ACHN (cell line): ENCODE measurements around the gene GSTA1.
"Not testable (repeated sequence)": the region's sequence is repeated elsewhere in the genome, so short reads cannot be mapped to it uniquely, and the experiment has no call there.

Experiments used
- DNase-seq: peaks from one replicate; pipeline ENCODE4 v3.0.0-alpha.2; 2015
- in situ Hi-C: cut with HindIII; loops from 2 replicates; pipeline ENCODE4 v1.10.0; 2017; ENCODE audit warnings: low sequenced_read_pairs, low pct_ligation_motif_present, low pct_unique_long_range_greater_than_20kb

Gene GSTA1

DNA sequence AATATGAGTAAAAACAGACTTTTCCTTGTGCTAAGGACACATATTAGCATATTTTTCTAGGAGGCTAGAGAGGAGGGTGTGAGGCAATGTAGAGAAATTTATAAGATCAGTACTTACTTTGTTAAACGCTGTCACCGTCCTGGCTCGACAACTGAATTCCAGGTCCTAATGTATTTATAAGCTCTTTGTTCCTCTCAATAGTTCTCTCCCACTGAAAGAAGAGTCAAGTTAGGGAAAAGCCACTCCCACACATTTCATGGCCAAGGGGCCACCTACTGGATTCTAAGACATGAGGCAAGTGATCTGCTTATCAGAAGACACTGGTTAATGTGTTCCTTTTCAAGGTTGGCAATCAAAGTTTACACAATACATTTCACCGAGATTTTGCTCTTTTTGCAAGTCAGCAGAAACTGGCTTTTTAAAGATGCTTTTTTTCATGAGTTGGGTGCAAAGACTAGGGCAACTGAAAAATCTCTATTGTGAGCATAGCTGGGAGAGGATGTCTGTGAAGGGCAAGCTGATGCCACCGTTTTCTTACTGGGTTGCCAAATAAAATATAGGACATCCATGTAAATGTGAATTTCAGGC lies at the start of gene GSTA1:
Gene GSTA1 (minus strand): TSS at position 149 of the 588 bp plus-strand sequence. CDS start 4,549 bp downstream, outside the sequence.
- not testable (repeated sequence) for DNase-seq

DNA sequence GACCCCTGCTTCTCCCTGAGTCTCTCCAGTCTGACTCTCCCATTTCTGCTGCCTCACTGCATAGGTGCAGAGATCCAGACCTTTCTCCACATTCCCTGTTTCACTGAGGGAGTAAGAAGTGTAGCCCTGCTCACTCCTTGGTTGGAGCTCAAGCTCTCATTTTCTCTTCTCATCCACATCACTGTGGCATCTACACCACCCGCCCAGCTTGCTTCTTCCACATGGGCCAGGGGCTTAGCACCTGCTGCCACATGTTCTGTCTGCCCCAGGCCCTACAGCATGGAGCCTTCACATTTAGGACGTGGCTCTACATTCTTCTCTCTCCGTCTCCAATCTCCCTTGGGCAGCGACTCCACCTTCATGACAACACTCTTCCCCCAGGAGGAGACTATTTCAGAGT lies 45.5 kb upstream of the GSTA1 start:
- DNase-seq: no peak
- in situ Hi-C loops: no loop called here

More for the DNA sequence above, at the start of gene GSTA1:
- in situ Hi-C loops: not testable (repeated sequence)

DNA sequence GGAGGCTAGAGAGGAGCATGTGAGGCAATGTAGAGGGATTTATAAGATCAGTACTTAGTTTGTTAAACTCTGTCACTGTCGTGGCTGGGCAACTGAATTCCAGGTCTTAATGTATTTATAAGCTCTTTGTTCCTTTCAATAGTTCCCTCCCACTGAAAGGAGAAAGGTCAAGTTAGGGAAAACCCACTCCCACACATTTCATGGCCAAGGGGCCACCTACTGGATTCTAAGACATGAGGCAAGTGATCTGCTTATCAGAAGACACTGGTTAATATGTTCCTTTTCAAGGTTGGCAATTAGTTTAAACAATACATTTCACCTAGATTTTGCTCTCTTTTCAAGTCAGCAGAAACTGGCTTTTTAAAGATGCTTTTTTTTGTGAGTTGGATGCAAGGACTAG lies 42.4 kb upstream of the GSTA1 start:
- in situ Hi-C loops: no loop called here
- DNase-seq: no peak

DNA sequence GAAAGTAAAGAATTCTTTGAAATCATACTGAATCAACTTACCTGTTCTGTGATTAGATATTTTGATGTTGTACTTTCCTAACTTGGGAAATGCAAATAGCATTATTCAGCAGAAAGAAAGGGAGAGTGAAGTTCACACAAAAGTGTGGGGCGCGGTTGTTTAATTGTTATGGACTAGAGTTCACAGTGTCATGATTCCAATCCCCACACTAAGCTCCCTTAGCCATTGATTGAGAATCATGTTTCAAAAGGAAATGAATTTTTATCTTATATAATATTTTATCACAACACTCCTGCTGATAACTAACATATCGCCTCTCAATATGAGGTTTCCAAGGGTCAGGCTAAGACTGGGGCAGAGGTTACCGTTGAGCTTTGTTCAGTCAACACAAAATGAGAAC lies 40.0 kb upstream of the GSTA1 start:
- in situ Hi-C loops: no loop called here
- no peak for DNase-seq

DNA sequence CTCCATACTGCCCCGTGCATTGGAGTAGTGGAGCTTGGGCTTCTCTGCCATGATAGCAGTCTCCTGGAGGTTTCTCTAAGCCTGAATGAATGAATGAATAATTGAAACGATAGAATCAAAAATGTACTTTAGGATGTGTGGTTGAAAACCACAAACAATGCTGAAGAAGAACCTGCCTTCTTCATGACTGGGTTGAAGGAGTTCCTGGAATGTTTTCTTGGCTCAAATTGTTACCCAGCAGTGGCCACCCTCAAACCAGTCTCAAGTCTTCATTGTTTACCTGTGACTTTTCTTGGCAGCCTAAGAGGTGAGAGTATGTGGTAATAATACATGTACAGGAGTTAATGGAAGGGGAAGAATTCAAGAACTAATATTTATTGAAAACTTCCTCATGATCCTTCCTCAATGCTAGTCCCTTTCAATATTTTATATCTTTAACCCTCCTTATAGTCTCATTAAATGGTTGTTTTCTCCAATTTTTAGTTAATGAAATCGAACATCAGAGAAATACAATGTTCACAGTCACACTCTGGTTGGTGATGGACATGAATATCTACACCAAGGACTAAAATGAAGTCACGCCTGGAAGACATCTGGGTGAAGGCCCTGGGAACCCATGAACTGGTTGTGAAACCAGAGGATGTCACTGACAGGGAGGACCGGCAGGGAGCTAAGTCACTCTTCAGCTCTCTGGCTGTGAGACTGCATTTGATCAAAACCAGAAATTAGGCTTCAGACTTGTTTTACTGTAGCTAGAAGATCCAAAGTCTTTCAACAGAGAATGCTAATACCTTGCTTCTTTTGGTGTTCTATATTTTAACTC lies 37.4 kb upstream of the GSTA1 start, which contains the start of gene GSTA5:
Gene GSTA5 (minus strand): TSS at position 51 of the 823 bp plus-strand sequence.
- no peak for DNase-seq
- in situ Hi-C loops: no loop called here

DNA sequence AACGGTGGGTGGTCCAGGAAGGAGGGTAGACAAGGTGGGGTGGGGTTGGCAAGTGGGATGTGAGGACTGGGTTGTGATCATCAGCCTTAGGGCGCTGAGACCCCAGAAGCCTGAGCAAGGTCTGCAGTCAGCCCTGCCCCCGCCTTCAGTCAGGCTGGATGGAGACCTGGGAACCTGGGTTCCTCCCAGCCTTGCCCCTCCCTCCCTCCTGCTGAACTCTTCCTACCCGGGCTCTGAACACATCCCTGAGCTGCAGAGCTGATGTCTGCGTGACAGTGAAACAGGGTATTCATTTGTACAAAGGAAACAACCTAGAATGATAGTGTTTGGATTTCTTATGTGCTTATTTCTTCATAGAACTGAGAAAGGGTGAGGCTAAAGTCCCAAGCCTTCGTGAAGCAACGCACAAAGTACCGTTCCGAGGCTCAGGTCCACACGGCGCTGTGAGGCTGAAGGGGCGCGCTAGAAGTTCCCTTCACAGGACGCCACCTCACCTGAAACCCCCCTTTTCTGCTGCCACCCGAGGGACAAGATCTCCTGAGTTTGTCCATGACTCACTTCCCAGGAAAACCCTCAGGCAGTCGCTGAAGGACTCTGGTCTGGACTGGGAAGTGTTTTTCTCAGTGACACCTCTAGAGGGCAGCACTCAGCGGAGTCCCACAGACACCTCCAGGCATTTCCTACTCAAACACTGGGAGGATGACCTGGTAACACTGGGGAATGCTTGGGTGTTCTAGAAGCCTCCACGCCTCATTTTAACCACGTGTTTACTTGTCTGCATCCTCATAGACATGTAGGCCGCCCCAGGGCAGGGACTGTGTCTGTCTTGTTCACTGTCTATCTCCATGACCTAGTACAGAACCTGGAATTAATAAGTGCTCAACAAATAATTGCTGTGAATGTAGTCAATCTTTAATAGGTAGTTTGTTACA lies 35.8 kb upstream of the GSTA1 start:
- DNase-seq: peak; percentile 61
- in situ Hi-C loops: no loop called here

DNA sequence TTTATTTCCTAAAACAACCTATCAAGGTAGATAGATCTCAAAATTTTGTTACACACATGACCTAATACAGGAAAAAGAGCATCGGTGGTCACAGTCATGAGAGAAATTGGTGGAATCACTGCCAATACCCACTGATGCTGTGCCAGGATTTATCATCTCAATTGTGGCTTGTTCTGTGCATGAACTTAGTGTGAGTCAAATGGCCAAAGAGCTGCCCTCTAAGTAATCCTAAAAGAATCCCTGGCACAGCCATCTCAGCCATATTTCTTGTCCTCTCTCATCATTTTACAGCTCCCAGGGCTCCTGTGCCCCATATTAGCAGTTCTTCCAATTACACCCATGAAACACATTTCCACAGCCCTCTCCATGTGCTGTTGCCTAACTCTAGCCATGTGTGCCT lies 30.9 kb upstream of the GSTA1 start:
- in situ Hi-C loops: no loop called here
- no peak for DNase-seq

DNA sequence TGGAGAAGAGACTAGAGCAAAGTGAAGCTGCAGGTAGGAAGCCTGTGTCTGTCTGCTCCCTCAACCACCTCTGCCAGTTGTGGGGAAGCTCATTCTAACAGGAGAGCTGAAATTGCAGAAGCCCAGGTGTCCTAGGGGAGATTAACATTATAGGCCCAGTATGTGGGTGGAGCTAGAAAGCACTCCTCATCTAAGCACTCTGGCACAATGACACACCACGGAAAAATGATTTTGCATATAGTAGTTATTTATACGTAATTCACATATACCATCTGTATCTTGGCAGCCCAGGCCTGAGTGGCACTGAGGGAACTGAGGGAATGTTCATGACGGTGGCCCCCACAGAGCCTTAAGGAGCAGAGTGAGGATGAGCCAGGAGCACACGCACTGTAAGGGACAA lies 27.3 kb upstream of the GSTA1 start:
- in situ Hi-C loops, DNase-seq: not testable (repeated sequence)

DNA sequence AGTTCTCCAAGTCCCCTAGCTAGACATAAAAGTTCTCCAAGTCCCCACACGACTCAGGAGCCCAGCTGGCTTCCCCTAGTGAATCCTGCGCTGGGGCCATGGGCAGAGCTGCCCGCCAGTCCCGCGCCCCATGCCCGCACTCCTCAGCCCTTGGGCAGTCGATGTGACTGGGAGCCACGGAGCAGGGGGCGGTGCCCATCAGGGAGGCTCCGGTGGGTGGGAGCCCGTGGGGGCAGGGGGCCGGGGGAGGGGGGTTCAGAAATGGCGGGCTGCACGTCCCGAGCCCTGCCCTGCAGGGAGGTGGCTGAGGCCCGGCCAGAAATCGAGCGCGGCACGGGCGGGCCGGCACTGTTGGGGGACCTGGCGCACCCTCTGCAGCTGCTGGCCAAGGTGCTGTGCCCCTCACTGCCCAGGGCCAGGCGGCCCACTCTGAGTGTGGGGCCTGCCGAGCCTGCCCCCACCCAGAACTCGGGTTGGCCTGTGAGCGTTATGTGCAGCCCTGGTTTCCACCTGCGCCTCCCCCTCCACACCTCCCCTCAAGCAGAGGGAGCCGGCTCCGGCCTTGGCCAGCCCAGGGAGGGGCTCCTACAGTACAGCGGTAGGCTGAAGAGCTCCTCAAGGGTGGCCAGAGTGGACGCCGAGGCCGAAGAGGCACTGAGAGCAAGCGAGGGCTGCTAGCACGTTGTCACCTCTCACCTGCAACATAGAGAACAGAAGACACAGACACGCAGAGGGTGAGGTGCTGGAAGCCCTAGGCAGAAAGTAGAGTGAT lies 25.6 kb upstream of the GSTA1 start:
- in situ Hi-C loops: no loop called here
- DNase-seq: no peak

DNA sequence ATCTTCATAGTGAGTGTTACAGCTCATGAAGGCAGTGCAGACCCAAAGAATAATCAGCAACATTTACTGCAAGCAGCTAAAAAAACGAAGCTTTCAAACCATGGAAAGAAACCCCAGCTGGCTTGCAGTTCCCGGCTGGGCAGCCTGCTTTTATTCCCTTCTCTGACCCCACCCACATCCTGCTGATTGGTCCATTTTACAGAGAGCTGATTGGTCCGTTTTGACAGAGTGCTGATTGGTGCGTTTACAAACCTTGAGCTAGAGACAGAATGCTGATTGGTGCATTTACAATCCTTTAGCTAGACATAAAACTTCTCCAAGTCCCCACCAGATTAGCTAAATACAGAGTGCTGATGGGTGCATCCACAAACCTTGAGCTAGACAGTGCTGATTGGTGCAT lies 25.0 kb upstream of the GSTA1 start:
- DNase-seq, in situ Hi-C loops: not testable (repeated sequence)

DNA sequence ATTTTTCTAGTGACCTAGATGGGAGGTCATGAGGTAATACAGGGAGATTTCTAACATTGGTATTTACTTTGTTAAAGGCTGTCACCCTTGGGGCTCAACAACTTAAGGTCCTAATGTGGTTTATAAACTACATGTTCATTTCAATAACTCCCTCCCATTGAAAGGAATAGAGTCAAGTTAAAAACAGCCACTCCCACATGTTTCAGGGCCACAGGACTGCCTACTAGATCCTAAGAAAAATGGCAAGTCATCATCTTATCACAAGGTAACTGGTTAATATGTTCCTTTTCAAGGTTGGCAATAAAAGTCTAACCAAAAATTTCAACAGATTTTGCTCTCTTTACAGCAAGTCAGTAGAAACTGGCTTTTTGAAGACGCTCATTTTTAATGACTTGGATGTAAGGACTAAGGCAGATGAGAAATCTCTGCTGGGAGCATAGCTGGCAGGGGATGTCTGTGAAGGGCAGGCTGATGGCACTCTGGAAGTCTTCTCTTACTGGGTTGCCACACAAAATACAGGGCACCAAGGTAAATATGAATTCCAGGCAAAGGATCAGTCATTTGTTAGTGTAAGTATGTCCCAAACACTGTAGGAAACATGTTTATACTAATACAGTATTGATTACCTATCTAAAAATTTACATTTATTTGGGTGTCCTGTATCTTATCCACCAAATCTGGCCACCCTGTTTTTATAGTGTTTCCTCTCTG lies 23.6 kb upstream of the GSTA1 start:
- in situ Hi-C loops, DNase-seq: not testable (repeated sequence)

DNA sequence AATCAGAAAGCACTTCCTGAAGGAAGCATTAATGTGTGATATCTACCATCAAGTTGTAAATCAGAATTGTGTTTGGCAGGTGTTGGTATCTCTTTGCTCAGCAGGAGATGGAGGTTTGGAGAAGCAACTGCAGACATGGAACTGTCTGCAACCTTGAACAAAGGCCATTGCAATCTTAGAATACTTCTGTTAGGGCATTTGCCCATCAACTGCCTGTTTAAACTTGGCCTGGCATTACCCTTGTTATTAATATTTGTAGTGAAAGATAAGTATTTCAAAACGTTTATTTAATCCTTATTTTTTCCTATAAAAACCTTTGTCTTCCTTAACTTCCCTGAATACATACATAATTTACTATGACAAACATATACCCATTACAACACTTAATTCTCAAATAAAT lies 22.9 kb upstream of the GSTA1 start:
- in situ Hi-C loops: no loop called here
- DNase-seq: no peak

DNA sequence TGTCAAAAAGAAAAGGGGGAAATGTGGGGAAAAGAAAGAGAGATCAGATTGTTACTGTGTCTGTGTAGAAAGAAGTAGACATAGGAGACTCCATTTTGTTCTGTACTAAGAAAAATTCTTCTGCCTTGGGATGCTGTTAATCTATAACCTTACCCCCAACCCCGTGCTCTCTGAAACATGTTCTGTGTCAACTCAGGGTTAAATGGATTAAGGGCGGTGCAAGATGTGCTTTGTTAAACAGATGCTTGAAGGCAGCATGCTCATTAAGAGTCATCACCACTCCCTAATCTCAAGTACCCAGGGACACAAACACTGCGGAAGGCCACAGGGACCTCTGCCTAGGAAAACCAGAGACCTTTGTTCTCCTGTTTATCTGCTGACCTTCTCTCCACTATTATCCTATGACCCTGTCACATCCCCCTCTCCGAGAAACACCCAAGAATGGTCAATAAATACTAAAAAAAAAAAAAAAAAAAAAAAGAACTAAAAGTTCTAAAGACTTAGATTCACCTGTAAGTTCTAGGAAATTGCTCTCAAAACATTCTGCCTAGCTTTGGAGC lies 22.4 kb upstream of the GSTA1 start:
- in situ Hi-C loops, DNase-seq: not testable (repeated sequence)

DNA sequence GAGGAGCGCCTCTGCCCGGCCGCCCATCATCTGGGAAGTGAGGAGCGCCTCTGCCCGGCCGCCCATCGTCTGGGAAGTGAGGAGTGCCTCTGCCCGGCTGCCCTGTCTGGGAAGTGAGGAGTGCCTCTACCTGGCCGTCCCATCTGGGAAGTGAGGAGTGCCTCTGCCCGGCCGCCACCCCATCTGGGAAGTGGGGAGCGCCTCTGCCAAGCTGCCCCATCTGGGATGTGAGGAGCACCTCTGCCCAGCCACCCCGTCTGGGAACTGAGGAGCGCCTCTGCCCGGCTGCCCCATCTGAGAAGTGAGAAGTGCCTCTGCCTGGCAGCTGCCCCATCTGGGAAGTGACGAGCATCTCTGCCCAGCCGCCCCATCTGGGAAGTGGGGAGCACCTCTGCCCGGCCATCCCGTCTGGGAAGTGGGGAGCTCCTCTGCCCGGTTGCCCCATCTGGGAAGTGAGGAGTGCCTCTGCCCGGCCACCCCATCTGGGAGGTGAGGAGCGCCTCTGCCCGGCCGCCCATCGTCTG lies 21.7 kb upstream of the GSTA1 start:
- in situ Hi-C loops, DNase-seq: not testable (repeated sequence)

DNA sequence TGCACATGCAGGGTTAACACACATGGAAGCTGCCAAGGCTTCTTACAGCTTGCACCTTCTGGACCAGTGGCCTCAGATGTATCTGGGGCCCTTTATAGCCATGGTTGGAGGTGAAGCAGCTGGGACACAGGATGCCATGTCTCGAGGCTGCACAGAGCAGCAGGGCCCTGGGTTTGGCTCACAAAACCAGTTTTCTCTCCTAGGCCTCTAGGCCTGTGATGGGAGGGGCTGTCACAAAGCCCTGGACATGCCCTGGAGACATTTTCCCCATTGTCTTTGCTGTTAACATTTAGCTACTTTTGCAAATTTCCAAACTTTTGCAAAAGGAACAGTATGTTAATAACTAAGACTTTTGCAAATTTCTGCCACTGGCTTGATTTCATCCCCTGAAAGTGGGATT lies 18.2 kb upstream of the GSTA1 start:
- in situ Hi-C loops: no loop called here
- no peak for DNase-seq

DNA sequence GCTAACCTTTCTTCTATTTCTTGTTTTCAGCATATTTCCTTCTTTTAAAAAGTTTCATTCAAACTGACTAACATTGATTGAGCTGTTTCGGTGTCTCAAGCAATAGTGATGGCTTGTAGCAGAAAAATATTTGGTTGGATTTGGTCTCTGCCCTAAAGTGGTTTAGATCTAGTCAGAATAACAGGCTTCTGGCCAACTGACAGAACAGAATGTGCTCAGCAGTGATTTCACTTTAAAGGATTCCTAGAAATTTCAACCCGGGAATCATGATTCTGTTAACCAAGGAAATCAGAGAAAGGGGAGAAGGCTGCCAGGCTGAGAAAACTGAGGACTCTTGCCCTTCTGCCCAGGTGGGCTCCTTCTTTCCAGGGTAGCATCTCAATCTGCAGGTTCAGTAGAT lies 16.6 kb upstream of the GSTA1 start:
- in situ Hi-C loops: no loop called here
- DNase-seq: no peak
